GM12878 (cell line): ENCODE measurements around the gene PTCD3. TPM values are rescaled to one million over a fixed set of nuclear protein-coding genes. Genes with fewer than 3 reads are reported as not detected.

Experiments used
- ATAC-seq: fragments of 200-7000 bp; cut with Tn5 transposase; 3 replicates; pipeline ENCODE4 v1.9.1; 2020; ENCODE audit warnings: mild to moderate bottlenecking, moderate library complexity
- BruUV-seq: library from RNA; stranded (reverse); fragments of 400-500 nt; replicated peaks from 2 replicates; lab custom pipeline; 2021; lab: Mats Ljungman, UMichigan
- CTCF ChIA-PET: fragments of 300-600 bp; sonication (Branson Sonifier 250); formaldehyde crosslinking; extraction: SDS; loops from one replicate; lab custom pipeline; 2021; ENCODE audit warnings: inconsistent platforms; lab: Yijun Ruan, JAX
- POLR2A ChIA-PET: fragments of 350-600 bp; formaldehyde crosslinking; extraction: SDS; loops from one replicate; lab custom pipeline; 2021; ENCODE audit warnings: inconsistent platforms; lab: Charles Lee
- RAD21 ChIA-PET: fragments of 300-600 bp; sonication (Branson Sonifier 250); formaldehyde crosslinking; loops from one replicate; lab custom pipeline; 2023; ENCODE audit warnings: antibody characterized with exemption; ENCODE audit not compliant: unreplicated experiment; lab: Charles Lee
- SMC1A ChIA-PET: fragments of 300-600 bp; sonication (Branson Sonifier 250); formaldehyde crosslinking; loops from one replicate; lab custom pipeline; 2023; ENCODE audit not compliant: unreplicated experiment, uncharacterized antibody; lab: Charles Lee
- DNase-seq: peaks from one replicate; pipeline ENCODE4 v3.0.0-alpha.2; 2011; ENCODE audit warnings: low read depth, low spot score
- FAIRE-seq: peaks from 3 replicates; lab custom pipeline; 2011; peaks lifted over from hg19 to GRCh38; lab: Jason Lieb, UNC
- H2AFZ ChIP-seq: 2 replicates; pipeline ENCODE4 v1.6.0; 2011; ENCODE audit warnings: low read depth, low read length, control low read depth; ENCODE audit not compliant: control insufficient read depth
- H3K27ac ChIP-seq: 2 replicates; pipeline ENCODE4 v1.5.1; 2011; ENCODE audit warnings: control low read depth; ENCODE audit not compliant: control insufficient read depth, insufficient read depth
- H3K27me3 ChIP-seq, 2 experiments: replicated peaks in 1 of 2; 2 replicates each; pipeline versions ENCODE4 v1.6.0 to v1.6.1; 2011; ENCODE audit warnings: low read length in 1 of 2; ENCODE audit not compliant: control insufficient read depth in 2 of 2, insufficient read depth in 2 of 2
- H3K36me3 ChIP-seq, 2 experiments: 2 replicates each; pipeline ENCODE4 v1.5.1; 2011; ENCODE audit warnings: low read length in 1 of 2; ENCODE audit not compliant: control insufficient read depth in 2 of 2, insufficient read depth in 2 of 2
- H3K4me1 ChIP-seq: 2 replicates; pipeline ENCODE4 v1.6.1; 2011; ENCODE audit warnings: mild to moderate bottlenecking, low read length, moderate library complexity, mixed read lengths; ENCODE audit not compliant: control insufficient read depth, insufficient read depth
- H3K4me2 ChIP-seq: 2 replicates; pipeline ENCODE4 v1.6.0; 2011; ENCODE audit warnings: control low read depth; ENCODE audit not compliant: control insufficient read depth, insufficient read depth
- H3K4me3 ChIP-seq: fragments of 200-600 bp; sonication (generic); 2 replicates; pipeline ENCODE4 v1.5.1; 2016
- H3K79me2 ChIP-seq: 2 replicates; pipeline ENCODE4 v1.6.0; 2011; ENCODE audit warnings: low read length; ENCODE audit not compliant: control insufficient read depth, insufficient read depth
- H3K9ac ChIP-seq: 2 replicates; pipeline ENCODE4 v1.8.0; 2011; ENCODE audit warnings: low read length, control low read depth, mixed read lengths; ENCODE audit not compliant: control insufficient read depth, insufficient read depth
- H3K9me3 ChIP-seq: replicated peaks from 3 replicates; pipeline ENCODE4 v1.5.1; 2011; ENCODE audit warnings: mild to moderate bottlenecking, low read length; ENCODE audit not compliant: control insufficient read depth, insufficient read depth
- H4K20me1 ChIP-seq: 2 replicates; pipeline ENCODE4 v1.6.0; 2011; ENCODE audit not compliant: control insufficient read depth, insufficient read depth
- ESRRA ChIP-seq: IDR thresholded peaks from 2 replicates; pipeline ENCODE4 v1.6.1; 2012; ENCODE audit warnings: mild to moderate bottlenecking, low read length, improper control_type of control experiment
- MEF2B ChIP-seq: fragments of 450-650 bp; IDR thresholded peaks from 2 replicates; pipeline ENCODE4 v1.6.1; 2018; ENCODE audit warnings: mild to moderate bottlenecking, moderate library complexity; ENCODE audit not compliant: partially characterized antibody, poor library complexity, severe bottlenecking
- PAX5 ChIP-seq: IDR thresholded peaks from 2 replicates; pipeline ENCODE4 v1.6.1; 2011; ENCODE audit warnings: low read depth, low read length, borderline replicate concordance
- RCOR1 ChIP-seq: conservative IDR thresholded peaks from 2 replicates; pipeline ENCODE4 v1.6.1; 2012; ENCODE audit warnings: low read depth, low read length, improper control_type of control experiment
- SIX5 ChIP-seq: IDR thresholded peaks from 2 replicates; pipeline ENCODE4 v1.6.1; 2011; ENCODE audit warnings: mild to moderate bottlenecking, low read depth, low read length, moderate library complexity; ENCODE audit not compliant: severe bottlenecking
- TAF1 ChIP-seq: IDR thresholded peaks from 2 replicates; pipeline ENCODE4 v1.6.1; 2011; ENCODE audit warnings: mild to moderate bottlenecking, low read depth, low read length, borderline replicate concordance
- ZNF384 ChIP-seq: IDR thresholded peaks from 2 replicates; pipeline ENCODE4 v1.6.1; 2012; ENCODE audit warnings: low read depth, mild to moderate bottlenecking, low read length, improper control_type of control experiment, borderline replicate concordance
- WGBS: methylation state at CpG from one replicate; pipeline ENCODE4 v1.1.6; 2016; ENCODE audit warnings: low lambda C conversion rate; ENCODE audit not compliant: insufficient replicate concordance, insufficient coverage; ENCODE audit errors: missing lambda C conversion rate; 5-methylcytosine and 5-hydroxymethylcytosine counted together
- in situ Hi-C: fragments of 300-500 bp; cut with MboI; formaldehyde crosslinking; loops from 9 replicates; pipeline ENCODE4 v1.14.3; 2018; ENCODE audit warnings: mixed read lengths
- intact Hi-C: fragments of 100-400 bp; cut with micrococcal nuclease; formaldehyde crosslinking; loops from one replicate; pipeline ENCODE4 v1.14.2; 2022; ENCODE audit not compliant: unreplicated experiment
- polyA plus RNA-seq, 11 experiments: library from polyadenylated mRNA; depleted of rRNA in 4 of 11; unstranded in 6 of 11; stranded (reverse) in 5 of 11; fragments of >200 nt; fragmentation: Nextera tagmentation in 4 of 11; fragmentation: Illumina TruSeq in 1 of 11; extraction: Ambion mirVana in 4 of 11; extraction: Trizol in 1 of 11; gene quantifications; 1 replicate in 1 of 11; 2 replicates in 10 of 11; pipeline versions ENCODE4 v1.2.1 to v1.2.3, GENCODE V29; 2011 to 2016; ENCODE audit warnings: inconsistent platforms in 2 of 11, missing spikeins in 2 of 11, low read depth in 1 of 11
- total RNA-seq, 4 experiments: library from RNA; depleted of rRNA in 3 of 4; stranded (reverse); fragments of >200 nt in 3 of 4; fragmentation: Illumina TruSeq in 1 of 4; extraction: Trizol in 1 of 4; gene quantifications; 2 replicates each; pipeline versions ENCODE4 v1.2.1 to v1.2.3, GENCODE V29; 2013 to 2021

PTCD3 gene
- total and polyA plus RNA-seq, 10 of the 15 experiments (the other 5 are each of a cell fraction or from before 2014, with no cell fraction given): 44.7 to 177 (median 127) TPM

DNA sequence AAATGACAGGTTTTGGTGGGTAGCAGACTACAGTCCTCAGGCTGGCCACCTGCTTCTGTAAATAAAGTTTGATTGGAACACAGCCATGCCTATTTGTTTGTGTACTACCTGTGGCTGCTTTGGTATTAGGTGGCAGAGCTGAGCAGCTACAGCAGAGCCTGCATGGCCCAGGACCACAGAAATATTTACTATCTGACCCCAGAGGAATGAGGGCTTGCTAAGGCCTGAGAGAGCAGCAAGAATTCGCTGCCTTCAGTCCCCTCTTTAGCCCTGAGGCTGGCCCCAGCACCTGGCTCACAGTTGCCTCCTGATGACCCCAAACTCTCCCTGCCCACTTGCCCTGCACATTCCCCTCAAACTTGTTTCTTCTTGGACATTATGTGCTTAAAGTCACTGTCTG, 32.8 kb upstream of the PTCD3 start:
- ATAC-seq (no peak), FAIRE-seq (no peak), DNase-seq (no peak)
- no peak overlapping the region for H2AFZ ChIP-seq
- BruUV-seq: no TSS peak
- H3K4me1 ChIP-seq: peaks cover 6% of the 10 kb centered on the region
- H3K79me2 ChIP-seq: no peaks in the 10 kb centered on the region
- H4K20me1 ChIP-seq: no peaks in the 10 kb centered on the region
- no peaks in the 10 kb centered on the region for H3K27me3 ChIP-seq
- H3K9ac ChIP-seq: no peak overlapping the region
- intact Hi-C loops: loop anchor here (2.0 kb wide), 1 partner anchor 36 kb away; no protein-coding TSS in a partner anchor
- no peak overlapping the region for H3K4me2 ChIP-seq
- H3K27ac ChIP-seq: no peak overlapping the region
- no peak for TF ChIP-seq TAF1
- TF ChIP-seq RCOR1: no peak
- TF ChIP-seq PAX5: no peak
- TF ChIP-seq ZNF384: no peak
- TF ChIP-seq MEF2B: no peak
- no peak for TF ChIP-seq ESRRA
- no peaks in the 10 kb centered on the region; the same call in 2 of the 3 replicates for H3K9me3 ChIP-seq
- H3K36me3 ChIP-seq: peaks cover 30 to 37% of the 10 kb centered on the region in 2 experiments
- POLR2A ChIA-PET: no interaction called here
- SMC1A ChIA-PET: interaction anchor here (1.0 to 2.4 kb wide), 7 partner anchors 36 to 344 kb away, joined by 3 to 18 read pairs (median 5); no protein-coding TSS in a partner anchor
- CTCF ChIA-PET: interaction anchor here (0.6 to 2.0 kb wide), 5 partner anchors 69 to 436 kb away, joined by 3 to 10 read pairs (median 3); no protein-coding TSS in a partner anchor
- 100% methylated on average over 1 of the region's 1 CpG for WGBS
- no peak overlapping the region for H3K4me3 ChIP-seq
- in situ Hi-C loops: loop anchor here (10.0 kb wide), 1 partner anchor 338 kb away; no protein-coding TSS in a partner anchor
- RAD21 ChIA-PET: interaction anchor here (1.2 to 2.0 kb wide), 4 partner anchors 37 to 247 kb away, joined by 3 to 16 read pairs (median 9); no protein-coding TSS in a partner anchor

DNA sequence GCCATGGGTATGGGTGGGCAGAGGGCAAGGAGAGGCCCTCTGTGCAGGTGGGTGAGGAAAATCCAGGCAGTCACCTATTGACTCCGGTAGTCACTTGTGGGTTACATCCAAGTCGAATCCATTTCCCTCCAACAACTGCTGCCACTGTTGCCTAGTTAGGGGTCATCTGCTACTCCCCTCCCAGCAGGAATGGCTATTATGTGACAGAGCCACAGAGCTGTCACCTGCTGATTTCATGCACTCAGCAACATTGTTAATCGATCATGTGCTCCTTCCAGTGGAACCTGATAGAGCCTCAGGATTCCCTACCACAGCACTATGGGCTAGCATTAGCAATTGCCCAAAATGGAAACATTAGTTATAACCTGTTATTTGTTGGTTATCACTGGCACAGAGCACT, 31.8 kb upstream of the PTCD3 start:
- FAIRE-seq (no peak), ATAC-seq (no peak)

More for the DNA sequence above, 31.8 kb upstream of the PTCD3 start:
- ChIA-PET SMC1A (interaction anchor here (0.6 to 7.0 kb wide), 3 partner anchors 38 to 259 kb away, joined by 3 to 114 read pairs (median 8); partner anchors contain the start of gene ST3GAL5), RAD21 (no interaction called here), CTCF (interaction anchor here (12.2 kb wide), 1 partner anchor 250 kb away, joined by 458 read pairs; no protein-coding TSS in a partner anchor)
- H3K9ac ChIP-seq: no peak overlapping the region
- no peaks in the 10 kb centered on the region for H3K79me2 ChIP-seq
- no peak overlapping the region for H3K4me3 ChIP-seq
- no peak overlapping the region for H2AFZ ChIP-seq
- H3K4me1 ChIP-seq: peaks cover 6% of the 10 kb centered on the region
- no peaks in the 10 kb centered on the region for H4K20me1 ChIP-seq
- H3K27me3 ChIP-seq: no peaks in the 10 kb centered on the region
- in situ Hi-C loops (loop anchor here (10.0 kb wide), 1 partner anchor 339 kb away; no protein-coding TSS in a partner anchor), intact Hi-C loops (no loop called here)
- peaks cover 34% of the 10 kb centered on the region in 2 experiments for H3K36me3 ChIP-seq
- no TSS peak for BruUV-seq
- 96% methylated on average over 3 of the region's 3 CpGs for WGBS
- no peak for DNase-seq
- H3K9me3 ChIP-seq: no peaks in the 10 kb centered on the region; the same call in 2 of the 3 replicates
- no peak for TF ChIP-seq SIX5
- TF ChIP-seq, all 136 proteins: peak for 0
- Histone ChIP-seq H3K4me2 (no peak overlapping the region), H3K27ac (no peak overlapping the region)
- POLR2A ChIA-PET: interaction anchor here (1.0 kb wide), 1 partner anchor 38 kb away, joined by 3 read pairs; no protein-coding TSS in a partner anchor
